ENCODE data around the gene SNTG2. TPM values are rescaled to one million over a fixed set of nuclear protein-coding genes. Genes with fewer than 3 reads are reported as not detected.
A peak's percentile ranks its signal among the peaks of the same experiment; 100 is the strongest.
"Not testable (repeated sequence)": the region's sequence is repeated elsewhere in the genome, so short reads cannot be mapped to it uniquely, and the experiment has no call there.

SNTG2 gene
- total RNA-seq, 1 experiment from 2014 or later: not detected

DNA sequence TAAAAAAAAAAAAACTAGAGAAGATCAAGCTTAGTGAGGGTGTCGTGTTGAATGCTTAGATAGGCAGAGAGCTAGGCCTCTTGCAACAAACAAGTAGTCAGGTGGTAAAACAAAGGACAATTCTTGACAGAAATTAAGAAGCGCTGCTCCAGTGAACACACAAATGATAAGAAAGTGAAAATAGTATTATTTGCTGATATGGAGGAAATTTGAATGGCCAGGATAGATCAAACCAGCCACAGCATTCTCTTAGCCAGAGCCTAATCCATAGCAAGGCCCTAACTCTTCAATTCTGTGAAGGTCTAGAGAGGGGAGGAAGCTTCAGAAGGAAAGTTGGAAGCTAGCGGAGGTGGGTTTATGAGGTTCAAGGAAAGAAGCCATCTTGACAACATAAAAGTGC, 121.0 kb downstream of the SNTG2 start:
- in situ Hi-C loops (cut with HindIII; ENCODE audit: low sequenced_read_pairs): no loop called here
- DNase-seq (ENCODE audit: low spot score): no peak

DNA sequence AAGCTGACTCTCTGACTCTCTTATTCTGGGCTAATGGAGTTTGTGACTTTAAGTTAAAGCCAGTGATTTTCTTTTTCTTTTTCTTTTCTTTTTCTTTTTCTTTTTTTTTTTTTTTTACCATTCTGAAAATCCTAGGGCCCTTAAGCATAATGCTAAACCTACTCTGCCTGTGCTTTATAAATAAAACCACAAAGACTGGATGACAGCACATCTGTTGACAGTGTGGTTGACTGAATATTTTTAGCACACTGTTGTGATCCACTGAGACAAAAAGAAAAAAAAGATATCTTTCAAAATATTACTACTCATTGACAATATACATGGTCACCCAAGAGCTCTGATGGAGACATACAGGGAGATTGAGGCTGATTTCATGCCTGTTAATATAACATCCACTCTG, 121.6 kb downstream of the SNTG2 start:
- no peak for DNase-seq (ENCODE audit: low spot score)
- in situ Hi-C loops (cut with HindIII; ENCODE audit: low sequenced_read_pairs): no loop called here

DNA sequence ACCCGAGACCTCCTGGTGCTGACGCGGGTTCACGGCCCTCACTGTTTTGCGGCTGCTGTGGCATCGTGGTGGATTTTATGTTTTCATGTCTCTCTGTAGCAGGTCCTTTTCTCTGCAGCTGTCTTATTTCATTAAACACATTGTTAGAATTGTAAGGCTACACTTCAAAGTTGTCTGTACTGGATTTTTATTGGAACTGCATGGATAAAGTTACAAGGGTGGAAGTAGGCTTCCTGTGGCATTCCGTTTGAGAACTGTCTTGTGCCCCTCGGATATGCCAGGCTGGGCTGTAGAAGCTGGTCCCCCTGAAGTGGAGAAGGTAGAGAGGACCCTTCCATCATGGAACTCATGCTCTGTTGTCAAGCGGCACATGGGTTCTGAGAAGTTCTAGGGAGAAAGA, 127.3 kb downstream of the SNTG2 start:
- no peak for DNase-seq (ENCODE audit: low spot score)
- in situ Hi-C loops (cut with HindIII; ENCODE audit: low sequenced_read_pairs): no loop called here

DNA sequence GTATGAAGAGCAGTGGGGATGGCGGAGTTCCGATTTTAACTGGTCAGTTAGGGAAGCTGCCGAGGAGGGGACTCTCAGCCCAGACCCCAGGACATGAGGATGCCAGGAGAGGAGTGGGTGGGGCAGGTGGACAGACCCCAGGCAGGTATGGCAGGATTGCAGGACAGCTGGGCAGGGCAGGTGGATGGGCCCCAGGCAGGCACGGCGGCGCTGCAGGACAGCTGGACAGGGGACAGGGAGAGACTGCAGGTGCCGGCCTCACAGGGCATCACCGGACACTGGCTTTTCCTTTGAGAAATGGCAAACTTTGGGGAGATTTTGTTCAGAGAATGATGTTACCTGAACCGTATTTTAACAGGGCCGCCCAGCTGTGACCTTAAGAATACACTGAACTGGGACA, 127.7 kb downstream of the SNTG2 start:
- DNase-seq (ENCODE audit: low spot score): no peak
- in situ Hi-C loops (cut with HindIII; ENCODE audit: low sequenced_read_pairs): no loop called here

DNA sequence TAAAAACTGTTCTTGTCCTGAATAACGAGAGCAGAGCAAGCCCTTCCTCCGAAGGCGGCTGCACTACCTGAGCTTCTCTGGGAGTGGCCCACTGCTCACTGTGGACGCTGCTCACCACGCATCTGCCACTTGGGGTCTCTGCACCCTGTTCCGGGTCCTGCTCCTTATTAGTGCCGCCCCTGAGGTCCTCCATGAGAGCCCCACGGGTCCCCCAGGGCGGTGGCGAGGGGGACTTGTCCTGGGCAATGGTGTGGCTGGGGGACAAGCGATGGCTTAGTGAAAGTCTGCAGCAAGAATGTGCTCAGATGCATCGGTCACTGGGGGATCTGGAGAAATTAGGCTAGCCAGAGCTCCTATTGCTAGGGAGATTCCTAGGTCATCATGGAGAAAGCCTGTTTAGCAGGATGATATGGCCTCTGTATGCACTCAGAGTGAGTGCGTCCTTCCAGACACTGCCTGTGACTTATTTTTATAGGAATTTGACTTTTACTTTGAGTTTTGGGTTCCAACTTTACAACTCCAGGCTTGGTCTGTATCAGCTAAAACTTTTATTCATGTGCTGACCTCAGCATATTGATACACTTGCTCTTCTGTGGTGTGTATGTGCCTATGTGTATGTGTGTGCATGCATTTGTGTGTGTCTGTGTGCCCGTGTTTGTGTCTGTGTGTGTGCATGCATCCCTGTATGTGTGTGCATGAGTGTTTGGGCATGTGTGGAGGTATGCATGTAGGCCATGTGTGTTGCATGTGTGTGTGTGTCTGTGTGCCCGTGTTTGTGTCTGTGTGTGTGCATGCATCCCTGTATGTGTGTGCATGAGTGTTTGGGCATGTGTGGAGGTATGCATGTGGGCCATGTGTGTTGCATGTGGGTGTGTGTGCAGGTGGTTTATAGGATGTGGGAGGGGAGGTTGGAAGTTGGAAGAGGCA, 129.5 kb downstream of the SNTG2 start:
- in situ Hi-C loops (cut with HindIII; ENCODE audit: low sequenced_read_pairs): no loop called here
- no peak for DNase-seq (ENCODE audit: low spot score)

DNA sequence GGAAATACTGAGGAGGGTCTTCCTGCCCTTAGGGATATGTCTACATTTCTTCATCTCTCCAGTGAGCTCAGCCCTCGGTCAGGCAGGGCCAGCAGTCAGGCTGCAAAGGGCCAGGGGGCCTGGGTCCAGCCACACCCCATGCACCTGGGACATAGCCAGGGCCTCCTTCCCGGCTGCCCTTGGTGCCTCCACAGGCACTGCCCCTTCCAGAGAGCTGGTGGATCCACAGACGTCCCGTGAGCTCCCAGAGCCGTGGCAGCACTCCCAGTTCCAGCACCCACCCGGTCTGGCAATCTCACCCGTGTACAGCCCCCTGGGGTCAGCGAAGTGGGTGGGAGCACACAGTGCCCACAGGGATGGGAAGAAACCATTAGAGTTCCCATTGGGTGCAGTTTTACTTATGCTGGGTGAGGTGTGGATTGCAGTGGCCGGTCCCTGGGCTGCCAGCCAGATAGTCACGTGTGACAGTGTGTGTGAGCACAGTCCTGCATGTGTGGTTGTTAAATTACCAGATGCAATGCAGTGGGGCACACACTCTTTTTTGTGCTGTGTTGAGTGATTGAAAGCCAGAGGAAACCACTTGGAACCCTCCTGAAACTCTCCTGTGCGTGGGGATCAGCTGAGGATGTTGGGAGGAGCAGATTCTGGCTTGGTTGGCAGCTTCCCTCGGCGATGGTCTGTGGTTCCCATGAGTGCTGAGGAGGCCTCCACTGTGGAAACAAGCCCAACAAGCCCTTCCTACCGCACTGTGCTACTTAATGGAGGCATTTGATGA, 131.0 kb downstream of the SNTG2 start:
- peak; percentile 2 for DNase-seq (ENCODE audit: low spot score)
- in situ Hi-C loops (cut with HindIII; ENCODE audit: low sequenced_read_pairs): no loop called here

DNA sequence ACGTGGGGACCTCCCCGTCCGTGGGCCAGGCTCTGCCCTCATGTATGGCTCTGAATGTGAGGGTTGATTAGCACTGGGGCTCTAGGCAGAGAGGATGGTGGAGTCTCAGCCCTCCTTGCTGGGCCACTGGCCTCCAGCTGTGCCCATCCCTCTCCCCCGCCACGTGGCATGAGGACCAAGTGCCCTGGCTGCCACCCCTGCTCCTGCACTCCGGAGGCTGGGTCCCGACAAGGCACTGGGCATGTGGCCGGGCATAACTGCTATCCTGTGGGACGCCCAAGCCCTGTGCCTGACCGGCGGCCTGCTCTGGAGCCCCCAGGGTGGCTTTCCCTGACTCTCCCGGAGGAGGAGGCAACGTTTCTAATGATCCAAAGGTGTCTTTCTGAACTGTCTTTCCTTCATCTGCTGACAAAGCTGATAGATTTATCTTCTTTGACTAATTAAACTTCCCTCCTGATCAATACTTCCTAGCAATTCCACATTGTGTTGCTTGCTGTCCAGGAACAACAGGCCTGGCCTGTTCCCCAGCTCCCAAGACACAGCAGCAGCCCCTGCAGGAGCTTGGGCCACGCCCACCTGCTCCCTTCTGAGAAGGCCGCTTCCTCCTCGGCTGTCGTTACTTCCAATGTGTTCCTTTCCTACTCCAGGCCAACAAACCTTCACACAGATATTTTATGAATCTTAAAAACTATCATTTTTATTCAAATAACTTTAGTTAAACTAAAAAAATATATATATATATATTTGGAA, 132.0 kb downstream of the SNTG2 start:
- DNase-seq (ENCODE audit: low spot score): no peak
- in situ Hi-C loops (cut with HindIII; ENCODE audit: low sequenced_read_pairs): no loop called here

DNA sequence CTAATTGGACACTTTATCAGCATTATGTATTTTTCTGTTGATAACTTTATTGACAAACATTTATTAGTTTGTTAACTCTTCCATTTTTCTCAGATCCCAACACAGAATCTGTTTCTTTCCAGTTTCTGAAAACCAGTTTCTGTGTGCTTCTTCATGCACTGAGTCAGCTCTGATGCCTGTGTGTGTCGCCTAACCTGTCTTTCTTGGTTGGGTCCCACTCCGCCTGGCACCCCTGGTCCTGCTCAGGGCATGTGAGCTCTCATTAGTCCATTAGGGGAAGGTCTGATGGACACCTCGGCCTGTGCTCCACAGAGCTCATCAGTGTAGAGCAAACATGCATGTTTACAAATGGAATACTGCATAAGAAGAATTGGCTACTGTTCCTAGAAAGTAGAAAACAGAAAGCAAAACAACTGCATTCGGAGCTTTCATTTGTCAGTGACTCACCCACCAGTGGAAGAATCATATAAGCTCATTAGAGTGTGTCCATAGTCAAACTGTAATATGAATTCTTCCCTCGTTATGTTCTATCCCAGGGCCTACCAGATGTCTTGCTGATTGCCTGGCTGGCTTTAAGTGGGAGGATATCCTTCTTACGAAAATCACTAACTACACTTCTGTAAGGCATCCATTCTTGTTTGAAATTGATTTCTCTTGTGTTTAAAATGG, 137.7 kb downstream of the SNTG2 start:
- DNase-seq (ENCODE audit: low spot score): no peak
- in situ Hi-C loops (cut with HindIII; ENCODE audit: low sequenced_read_pairs): no loop called here

DNA sequence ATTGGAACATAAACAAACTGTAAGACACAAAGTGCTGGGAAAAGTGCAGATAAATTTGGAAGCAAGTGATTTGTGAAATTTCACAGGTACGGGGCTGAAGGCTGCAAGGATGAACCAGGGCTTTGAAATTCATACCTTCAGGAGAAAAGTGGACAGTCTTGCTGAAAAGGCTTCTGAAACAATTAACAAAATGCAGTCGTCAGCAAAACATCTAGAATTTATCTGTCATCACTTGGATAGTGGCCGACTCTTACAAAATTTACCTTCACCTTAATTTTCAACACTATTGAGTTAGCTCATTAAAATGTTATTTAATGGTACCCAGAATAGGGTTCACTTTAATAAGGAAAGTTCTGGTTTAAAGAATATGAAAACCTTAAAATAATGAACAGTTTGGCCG, 138.3 kb downstream of the SNTG2 start:
- in situ Hi-C loops (cut with HindIII; ENCODE audit: low sequenced_read_pairs): no loop called here
- no peak for DNase-seq (ENCODE audit: low spot score)

DNA sequence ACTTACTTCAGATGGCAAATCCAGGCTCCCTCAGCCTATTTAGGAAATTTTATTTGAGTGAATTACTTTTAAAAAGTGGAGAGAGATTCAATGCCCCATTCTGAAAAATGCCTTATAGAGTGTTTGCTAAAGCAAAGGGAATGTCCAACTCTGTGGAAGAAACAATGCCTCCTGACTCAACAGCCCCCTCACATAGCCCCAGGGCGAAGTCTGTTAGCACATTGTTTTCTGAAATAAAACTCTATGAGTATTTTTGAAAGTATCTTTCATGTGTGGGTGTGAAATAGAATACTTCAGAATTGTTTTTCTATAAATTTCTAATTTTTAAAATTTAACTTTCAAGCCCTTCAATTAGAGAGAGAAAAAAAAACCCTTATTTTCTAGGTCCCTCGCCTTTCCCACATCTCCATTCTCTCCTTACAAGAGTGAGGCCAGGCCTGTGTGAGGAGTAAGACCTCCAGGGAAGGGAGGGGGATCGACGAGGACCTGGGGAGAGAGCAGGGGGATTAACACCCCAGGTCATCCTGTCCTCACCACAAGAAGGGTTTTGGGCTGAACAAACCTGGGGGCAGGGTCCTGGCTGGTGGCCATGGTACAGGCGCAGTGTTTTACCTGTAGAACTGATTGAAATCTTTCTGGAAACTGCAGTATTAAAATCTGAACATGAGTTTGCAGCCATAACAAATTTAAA, 141.4 kb downstream of the SNTG2 start:
- in situ Hi-C loops (cut with HindIII; ENCODE audit: low sequenced_read_pairs): no loop called here
- no peak for DNase-seq (ENCODE audit: low spot score)

DNA sequence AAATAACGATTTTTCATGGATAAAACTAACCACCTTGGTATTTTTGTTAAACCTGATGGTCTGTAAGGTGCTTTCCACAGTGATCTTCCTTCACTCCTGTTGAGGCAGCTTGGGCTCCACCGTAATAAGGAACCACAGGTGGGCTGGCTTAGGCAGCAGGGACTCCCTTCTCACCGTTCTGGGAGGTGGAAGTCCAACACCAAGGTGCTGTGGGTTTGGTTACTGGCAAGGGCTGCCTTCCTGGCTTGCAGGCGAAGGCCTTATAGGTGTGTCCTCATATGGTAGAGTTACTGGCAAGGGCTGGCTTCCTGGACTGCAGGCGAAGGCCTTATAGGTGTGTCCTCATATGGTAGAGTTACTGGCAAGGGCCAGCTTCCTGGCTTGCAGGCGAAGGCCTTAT, 143.0 kb downstream of the SNTG2 start:
- in situ Hi-C loops (cut with HindIII; ENCODE audit: low sequenced_read_pairs); DNase-seq (ENCODE audit: low spot score): not testable (repeated sequence)

DNA sequence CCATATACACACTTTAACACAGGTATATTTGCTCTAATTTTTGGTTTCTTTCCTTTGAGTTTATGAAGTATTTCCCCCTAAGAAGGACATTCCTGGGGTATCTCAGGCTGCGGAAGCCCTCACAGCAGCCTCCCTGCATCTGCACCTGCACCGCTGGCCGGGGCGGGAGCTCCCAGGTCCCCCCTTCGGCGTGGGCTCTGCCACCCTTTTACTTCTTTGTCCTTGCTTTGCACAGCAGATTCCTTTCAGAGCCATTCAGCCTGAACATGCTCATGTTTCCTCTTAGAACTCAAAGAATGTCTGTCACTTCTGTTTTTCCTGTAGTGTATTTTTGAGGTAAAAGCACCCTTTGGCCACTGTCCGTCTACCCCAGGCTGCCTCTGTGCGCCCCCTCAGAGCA, 146.5 kb downstream of the SNTG2 start:
- in situ Hi-C loops (cut with HindIII; ENCODE audit: low sequenced_read_pairs): no loop called here

DNA sequence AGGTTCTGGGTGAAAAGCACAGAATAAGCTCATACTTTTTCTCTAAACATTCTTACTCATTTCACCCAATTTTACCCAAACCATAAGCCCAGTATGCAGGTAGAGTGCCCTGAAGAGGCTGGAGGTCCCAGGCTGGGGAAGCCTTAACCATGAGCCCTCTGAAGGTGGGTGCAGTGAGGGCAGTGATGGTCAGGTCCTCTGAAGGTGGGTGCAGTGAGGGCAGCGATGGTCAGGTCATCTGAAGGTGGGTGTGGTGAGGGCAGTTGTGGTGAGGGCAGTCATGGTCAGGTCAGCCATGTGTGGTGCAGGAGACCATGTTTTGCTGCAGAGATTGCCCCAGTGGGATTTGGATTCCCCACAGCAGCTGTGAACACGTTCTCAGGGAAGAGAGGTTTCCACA, 148.8 kb downstream of the SNTG2 start:
- in situ Hi-C loops (cut with HindIII; ENCODE audit: low sequenced_read_pairs): no loop called here
- DNase-seq (ENCODE audit: low spot score): no peak

More for the DNA sequence above, 146.5 kb downstream of the SNTG2 start:
- DNase-seq (ENCODE audit: low spot score): no peak

DNA sequence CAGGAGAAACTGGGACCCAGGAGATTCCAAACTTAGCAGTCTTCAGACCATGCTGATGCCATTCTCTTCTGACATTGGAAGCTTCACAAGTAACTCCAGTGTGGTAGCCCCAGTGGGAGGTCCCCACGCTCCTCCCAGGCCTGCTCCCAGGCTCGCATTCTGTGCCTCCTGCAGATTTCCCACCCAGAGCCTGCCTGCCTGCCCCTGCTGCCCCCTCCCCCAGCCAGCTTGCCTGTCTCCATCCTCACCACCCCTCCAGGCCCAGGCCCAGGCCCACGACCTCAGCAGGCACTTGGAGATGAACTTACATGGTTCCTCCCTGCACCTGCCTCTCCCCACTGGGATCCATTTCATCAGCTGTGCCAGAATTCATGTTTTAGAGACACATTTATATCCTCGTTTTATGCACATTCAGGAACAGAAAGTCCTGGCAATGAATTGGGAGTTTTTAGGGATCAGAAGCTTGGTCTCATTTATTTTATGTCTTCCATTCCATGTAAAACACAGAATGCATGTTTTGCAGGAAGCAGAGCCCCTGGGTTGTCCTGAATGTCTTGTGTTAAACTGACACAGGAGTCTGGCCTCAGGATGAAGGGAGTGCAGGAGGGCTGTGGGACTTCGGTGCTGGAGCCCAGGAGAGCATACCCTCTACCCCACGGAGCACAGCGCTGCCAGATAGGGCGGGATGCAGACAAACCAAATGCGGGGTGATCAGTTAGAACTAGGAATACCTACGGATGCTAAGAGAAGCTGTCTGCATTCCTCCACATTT, 150.5 kb downstream of the SNTG2 start:
- no peak for DNase-seq (ENCODE audit: low spot score)
- in situ Hi-C loops (cut with HindIII; ENCODE audit: low sequenced_read_pairs): no loop called here

DNA sequence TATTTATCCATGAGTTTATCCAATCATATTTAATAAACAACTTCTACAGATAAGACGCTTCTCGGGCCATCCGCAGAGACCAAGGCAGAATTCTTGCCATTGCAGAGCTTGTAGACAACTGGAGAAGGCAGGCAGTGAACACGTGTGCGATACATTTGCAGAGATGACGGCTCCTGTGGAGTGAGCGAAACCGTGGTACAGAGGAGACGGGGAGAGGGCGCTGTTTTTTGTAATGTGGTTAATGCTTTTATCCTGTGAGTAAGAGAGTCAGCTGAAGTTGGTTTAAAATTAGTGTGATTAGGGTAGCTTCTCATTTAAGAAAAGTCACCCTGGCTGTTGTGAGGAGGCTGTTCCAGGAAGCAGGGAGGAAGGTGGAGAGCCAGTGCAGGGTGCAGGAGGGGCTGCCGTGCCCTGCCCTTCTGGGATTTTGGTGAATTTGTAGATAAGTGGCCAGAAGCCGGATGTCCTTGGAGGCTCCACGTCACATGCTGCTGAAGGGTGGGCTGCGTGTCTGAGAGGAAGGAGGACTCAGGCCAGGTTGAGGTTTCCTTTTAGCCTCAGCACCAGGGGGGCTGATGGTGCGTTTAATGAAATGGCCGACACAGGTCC, 151.4 kb downstream of the SNTG2 start:
- in situ Hi-C loops (cut with HindIII; ENCODE audit: low sequenced_read_pairs): no loop called here
- no peak for DNase-seq (ENCODE audit: low spot score)

DNA sequence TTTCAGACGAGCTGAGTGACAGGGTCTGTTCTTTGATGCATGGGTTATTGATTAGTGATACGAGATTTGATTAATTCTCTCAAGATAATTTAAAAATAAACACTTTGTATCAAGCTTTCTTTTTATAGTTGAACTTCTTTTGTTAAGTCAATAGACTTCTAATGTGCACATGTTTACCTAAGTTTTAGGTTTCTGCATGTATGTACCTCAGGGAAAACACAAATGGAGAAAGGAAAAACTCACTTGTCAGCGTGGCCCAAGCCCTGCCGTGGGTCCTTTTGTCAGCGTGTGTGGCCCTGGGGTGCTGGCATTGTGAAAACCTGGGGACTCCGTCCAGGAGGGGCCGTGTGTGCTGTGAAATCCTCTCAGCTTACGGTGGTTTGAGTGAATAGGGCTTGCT, 153.7 kb downstream of the SNTG2 start:
- no peak for DNase-seq (ENCODE audit: low spot score)
- in situ Hi-C loops (cut with HindIII; ENCODE audit: low sequenced_read_pairs): no loop called here

DNA sequence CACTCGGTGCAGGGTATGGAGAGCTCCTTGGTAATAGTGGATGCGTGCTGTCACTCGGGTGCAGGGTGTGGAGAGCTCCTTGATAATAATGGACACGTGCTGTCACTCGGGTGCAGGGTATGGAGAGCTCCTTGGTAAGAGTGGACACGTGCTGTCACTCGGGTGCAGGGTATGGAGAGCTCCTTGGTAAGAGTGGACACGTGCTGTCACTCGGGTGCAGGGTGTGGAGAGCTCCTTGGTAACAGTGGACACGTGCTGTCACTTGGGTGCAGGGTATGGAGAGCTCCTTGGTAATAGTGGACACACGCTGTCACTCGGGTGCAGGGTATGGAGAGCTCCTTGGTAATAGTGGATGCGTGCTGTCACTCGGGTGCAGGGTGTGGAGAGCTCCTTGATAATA, 155.7 kb downstream of the SNTG2 start:
- DNase-seq (ENCODE audit: low spot score); in situ Hi-C loops (cut with HindIII; ENCODE audit: low sequenced_read_pairs): not testable (repeated sequence)

Data from G401 (cell line).